B cell (primary cell): Measurements from ENCODE around the gene DNAI1. TPM values are rescaled to one million over a fixed set of nuclear protein-coding genes. Genes with fewer than 3 reads are reported as not detected.

Experiments used
- ATAC-seq: fragments of 200-7000 bp; cut with Tn5 transposase; one replicate; pipeline ENCODE4 v1.10.0; 2021; ENCODE audit warnings: low read depth, mild to moderate bottlenecking, moderate number of reproducible peaks, moderate library complexity
- CTCF ChIA-PET: fragments of 350-600 bp; sonication (Branson Sonifier 250); formaldehyde crosslinking; loops from one replicate; lab custom pipeline; 2021; ENCODE audit warnings: antibody characterized with exemption, inconsistent platforms; lab: Charles Lee
- POLR2A ChIA-PET: fragments of 350-600 bp; sonication (Branson Sonifier 250); formaldehyde crosslinking; loops from one replicate; lab custom pipeline; 2021; ENCODE audit warnings: antibody characterized with exemption; lab: Charles Lee
- DNase-seq: peaks from one replicate; pipeline ENCODE4 v3.0.0; 2013
- H2AFZ ChIP-seq: 2 replicates; pipeline ENCODE4 v1.6.1; 2012; ENCODE audit warnings: mild to moderate bottlenecking, low read depth, low read length; ENCODE audit not compliant: insufficient read depth, poor library complexity, severe bottlenecking
- H3K27ac ChIP-seq, 2 donors: 1 replicate in 1 of 2; 2 replicates in 1 of 2; pipeline ENCODE4 v1.5.1; 2012 to 2013; ENCODE audit warnings: low read length in 2 of 2, mild to moderate bottlenecking in 2 of 2, moderate library complexity in 1 of 2
- H3K27me3 ChIP-seq, 4 experiments: fragments of 200-600 bp in 1 of 4; sonication (generic) in 1 of 4; replicated peaks in 1 of 4; 1 replicate in 2 of 4; 2 replicates in 2 of 4; pipeline versions ENCODE4 v1.6.1 to v1.7.0; 2013 to 2016; ENCODE audit warnings: low read length in 3 of 4, mild to moderate bottlenecking in 2 of 4, mixed read lengths in 1 of 4, moderate library complexity in 1 of 4; ENCODE audit not compliant: insufficient read depth in 4 of 4, control insufficient read depth in 3 of 4; ENCODE audit errors: control extremely low read depth in 1 of 4
- H3K36me3 ChIP-seq, 2 experiments: replicated peaks in 1 of 2; 1 replicate in 1 of 2; 2 replicates in 1 of 2; pipeline versions ENCODE4 v1.6.1 to v1.7.1; 2013; ENCODE audit warnings: low read length in 1 of 2; ENCODE audit not compliant: insufficient read depth in 2 of 2, control insufficient read depth in 1 of 2; ENCODE audit errors: control extremely low read depth in 1 of 2, extremely low read depth in 1 of 2
- H3K4me1 ChIP-seq, 2 donors: fragments of 200-600 bp in 1 of 2; sonication (generic) in 1 of 2; 1 replicate in 1 of 2; 2 replicates in 1 of 2; pipeline versions ENCODE4 v1.5.1 to v1.6.1; 2013 to 2017; ENCODE audit warnings: low read length in 2 of 2; ENCODE audit not compliant: control insufficient read depth in 2 of 2, insufficient read depth in 2 of 2
- H3K4me2 ChIP-seq: replicated peaks from 2 replicates; pipeline ENCODE3; 2012; ENCODE audit warnings: mild to moderate bottlenecking, low read depth, low read length; ENCODE audit not compliant: poor library complexity, severe bottlenecking
- H3K4me3 ChIP-seq, 5 experiments: fragments of 200-600 bp in 1 of 5; sonication (generic) in 1 of 5; 1 replicate in 3 of 5; 2 replicates in 2 of 5; pipeline versions ENCODE4 v1.5.1 to v1.7.0; 2011 to 2016; ENCODE audit warnings: low read length in 4 of 5, mild to moderate bottlenecking in 4 of 5, low read depth in 2 of 5, control low read depth in 1 of 5, moderate library complexity in 1 of 5; ENCODE audit not compliant: insufficient read depth in 1 of 5; ENCODE audit errors: control extremely low read depth in 1 of 5, extremely low read depth in 1 of 5
- H3K79me2 ChIP-seq: fragments of 200-600 bp; sonication (generic); one replicate; pipeline ENCODE4 v1.6.0; 2016; ENCODE audit warnings: low read length; ENCODE audit not compliant: control insufficient read depth, insufficient read depth
- H3K9ac ChIP-seq: fragments of 200-600 bp; sonication (generic); 2 replicates; pipeline ENCODE4 v1.6.1; 2017; ENCODE audit warnings: mild to moderate bottlenecking, low read length, moderate library complexity
- H3K9me3 ChIP-seq, 3 donors: one replicate each; pipeline versions ENCODE4 v1.6.1 to v1.7.1; 2013; ENCODE audit warnings: low read length in 2 of 3; ENCODE audit not compliant: control insufficient read depth in 2 of 3, insufficient read depth in 1 of 3; ENCODE audit errors: control extremely low read depth in 1 of 3
- H4K20me1 ChIP-seq: 2 replicates; pipeline ENCODE4 v1.6.0; 2012; ENCODE audit warnings: mild to moderate bottlenecking, low read length; ENCODE audit not compliant: insufficient read depth, control insufficient read depth, poor library complexity, severe bottlenecking
- H3K27ac Mint-ChIP-seq: one replicate; pipeline ENCODE4 v1.8.0; 2021; ENCODE audit warnings: mixed read lengths
- H3K27me3 Mint-ChIP-seq: one replicate; pipeline ENCODE4 v1.8.0; 2021; ENCODE audit warnings: mixed read lengths
- H3K4me1 Mint-ChIP-seq: one replicate; pipeline ENCODE4 v1.8.0; 2021; ENCODE audit warnings: mixed read lengths
- H3K4me3 Mint-ChIP-seq: one replicate; pipeline ENCODE4 v1.8.0; 2021; ENCODE audit warnings: mixed read lengths
- H3K9me3 Mint-ChIP-seq: one replicate; pipeline ENCODE4 v1.8.0; 2022; ENCODE audit warnings: mixed read lengths; ENCODE audit not compliant: insufficient read depth
- EZH2 ChIP-seq: IDR thresholded peaks from 2 replicates; pipeline ENCODE4 v1.6.1; 2012; ENCODE audit warnings: borderline replicate concordance, low read depth, mild to moderate bottlenecking, moderate library complexity, low read length; ENCODE audit not compliant: insufficient read depth, poor library complexity, severe bottlenecking
- WGBS: methylation state at CpG from one replicate; pipeline ENCODE4 v1.1.5; 2013; ENCODE audit warnings: missing lambda C conversion rate; ENCODE audit not compliant: insufficient coverage; 5-methylcytosine and 5-hydroxymethylcytosine counted together
- intact Hi-C: fragments of 100-400 bp; cut with micrococcal nuclease; formaldehyde crosslinking; loops from one replicate; pipeline ENCODE4 v1.10.0; 2022
- polyA plus RNA-seq: library from polyadenylated mRNA; depleted of rRNA; stranded (reverse); fragments of >200 nt; gene quantifications from 2 replicates; pipeline ENCODE4 v1.2.3, GENCODE V29; 2012
- total RNA-seq, 2 donors: library from RNA; stranded (reverse); fragments of 120-200 nt in 1 of 2; gene quantifications; 1 replicate in 1 of 2; 2 replicates in 1 of 2; pipeline versions ENCODE4 v1.2.3 to v1.2.4, GENCODE V29; 2013 to 2022
- TF ChIP-seq, protein P1 (sequence below): fragments of 200-600 bp; IDR thresholded peaks from one replicate; pipeline ENCODE4 v1.8.0; 2022; ENCODE audit warnings: antibody characterized with exemption, mild to moderate bottlenecking

Gene DNAI1
- total and polyA plus RNA-seq, 2 donors (not counting 1 experiment from before 2014, with no cell fraction given), result not detected

DNA sequence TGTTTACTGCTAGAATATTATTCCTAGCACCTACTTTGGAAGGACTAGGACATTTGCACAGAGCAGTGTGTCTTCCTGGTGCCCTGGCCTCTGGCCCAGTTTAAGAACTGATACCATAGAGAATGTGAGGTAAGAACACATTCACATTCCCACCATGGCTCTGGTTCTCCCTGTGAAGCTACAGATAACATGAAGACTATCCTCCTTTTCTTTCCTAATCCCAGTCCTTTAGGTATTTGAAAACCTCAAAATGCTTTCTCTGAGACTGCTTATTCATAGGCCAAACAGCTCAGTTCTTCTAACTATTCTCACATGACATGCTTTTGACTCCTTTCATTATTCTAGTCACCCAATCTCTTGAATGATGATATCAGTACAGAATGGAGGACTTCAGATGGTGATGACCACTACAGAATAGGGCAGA is 12.1 kb upstream of the DNAI1 start:
- no peaks in the 10 kb centered on the region for H3K9me3 ChIP-seq
- H2AFZ ChIP-seq, result no peak overlapping the region
- Mint-ChIP-seq H3K4me1 (no peaks in the 10 kb centered on the region), H3K27ac (no peak overlapping the region), H3K27me3 (no peaks in the 10 kb centered on the region), H3K9me3 (no peaks in the 10 kb centered on the region), H3K4me3 (no peak overlapping the region)
- H3K27me3 ChIP-seq, result no peaks in the 10 kb centered on the region
- intact Hi-C loops, result no loop called here
- H3K9ac ChIP-seq, result no peak overlapping the region
- no peak overlapping the region for H3K27ac ChIP-seq
- H4K20me1 ChIP-seq, result peaks cover 6% of the 10 kb centered on the region
- no peaks in the 10 kb centered on the region for H3K36me3 ChIP-seq
- no peak for DNase-seq
- H3K4me3 ChIP-seq, result no peak overlapping the region
- TF ChIP-seq, protein P1, sequence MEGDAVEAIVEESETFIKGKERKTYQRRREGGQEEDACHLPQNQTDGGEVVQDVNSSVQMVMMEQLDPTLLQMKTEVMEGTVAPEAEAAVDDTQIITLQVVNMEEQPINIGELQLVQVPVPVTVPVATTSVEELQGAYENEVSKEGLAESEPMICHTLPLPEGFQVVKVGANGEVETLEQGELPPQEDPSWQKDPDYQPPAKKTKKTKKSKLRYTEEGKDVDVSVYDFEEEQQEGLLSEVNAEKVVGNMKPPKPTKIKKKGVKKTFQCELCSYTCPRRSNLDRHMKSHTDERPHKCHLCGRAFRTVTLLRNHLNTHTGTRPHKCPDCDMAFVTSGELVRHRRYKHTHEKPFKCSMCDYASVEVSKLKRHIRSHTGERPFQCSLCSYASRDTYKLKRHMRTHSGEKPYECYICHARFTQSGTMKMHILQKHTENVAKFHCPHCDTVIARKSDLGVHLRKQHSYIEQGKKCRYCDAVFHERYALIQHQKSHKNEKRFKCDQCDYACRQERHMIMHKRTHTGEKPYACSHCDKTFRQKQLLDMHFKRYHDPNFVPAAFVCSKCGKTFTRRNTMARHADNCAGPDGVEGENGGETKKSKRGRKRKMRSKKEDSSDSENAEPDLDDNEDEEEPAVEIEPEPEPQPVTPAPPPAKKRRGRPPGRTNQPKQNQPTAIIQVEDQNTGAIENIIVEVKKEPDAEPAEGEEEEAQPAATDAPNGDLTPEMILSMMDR, result no peak
- no peak for TF ChIP-seq EZH2
- CTCF ChIA-PET, result interaction anchor here (1.1 to 1.2 kb wide), 2 partner anchors 43 to 187 kb away, joined by 3 to 4 read pairs; no protein-coding TSS in a partner anchor
- no peaks in the 10 kb centered on the region for H3K4me1 ChIP-seq
- H3K4me2 ChIP-seq, result no peak overlapping the region
- peaks cover 15% of the 10 kb centered on the region for H3K79me2 ChIP-seq
- POLR2A ChIA-PET, result no interaction called here
- no peak for ATAC-seq

DNA sequence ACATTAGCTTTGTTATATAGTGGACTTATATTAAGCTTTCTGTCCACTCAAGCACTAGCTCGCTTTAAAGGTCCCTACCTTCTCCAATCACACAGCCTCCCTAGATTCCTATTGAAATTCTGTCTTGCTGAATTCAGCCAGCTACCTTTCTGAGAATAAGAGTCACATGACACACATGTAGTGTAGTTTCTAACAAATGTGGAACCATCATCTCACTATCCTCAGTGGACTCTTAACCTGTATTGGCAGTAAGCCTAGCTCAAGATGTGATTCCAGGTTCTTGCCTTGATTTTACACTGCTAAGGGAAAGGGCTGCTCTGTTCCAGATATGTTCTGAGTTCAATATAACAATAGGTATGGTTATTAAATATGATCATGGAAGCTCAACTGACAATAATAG is 11.7 kb upstream of the DNAI1 start:
- intact Hi-C loops, result no loop called here

More for the DNA sequence above, 11.7 kb upstream of the DNAI1 start:
- Mint-ChIP-seq H3K27me3 (no peaks in the 10 kb centered on the region), H3K4me3 (no peak overlapping the region), H3K27ac (no peak overlapping the region), H3K9me3 (no peaks in the 10 kb centered on the region), H3K4me1 (no peaks in the 10 kb centered on the region)
- Histone ChIP-seq H3K27ac (no peak overlapping the region), H3K4me2 (no peak overlapping the region), H3K9ac (no peak overlapping the region), H3K79me2 (peaks cover 18% of the 10 kb centered on the region), H3K36me3 (no peaks in the 10 kb centered on the region), H3K4me1 (no peaks in the 10 kb centered on the region), H3K9me3 (no peaks in the 10 kb centered on the region), H2AFZ (no peak overlapping the region), H3K27me3 (no peaks in the 10 kb centered on the region), H3K4me3 (no peak overlapping the region), H4K20me1 (peaks cover 6% of the 10 kb centered on the region)
- ChIA-PET POLR2A (no interaction called here), CTCF (interaction anchor here (1.1 to 1.2 kb wide), 2 partner anchors 43 to 186 kb away, joined by 3 to 4 read pairs; no protein-coding TSS in a partner anchor)
- ATAC-seq, result no peak
- TF ChIP-seq EZH2, result no peak
- TF ChIP-seq, protein P1, result no peak
- DNase-seq, result no peak
- no CpG with 5 or more reads among the region's 1 CpG for WGBS
